ENCODE measurements around the gene TRAPPC10. TPM values are rescaled to one million over a fixed set of nuclear protein-coding genes. Genes with fewer than 3 reads are reported as not detected.

Gene TRAPPC10
- total RNA-seq, 1 experiment from 2014 or later = 31.5 TPM

DNA sequence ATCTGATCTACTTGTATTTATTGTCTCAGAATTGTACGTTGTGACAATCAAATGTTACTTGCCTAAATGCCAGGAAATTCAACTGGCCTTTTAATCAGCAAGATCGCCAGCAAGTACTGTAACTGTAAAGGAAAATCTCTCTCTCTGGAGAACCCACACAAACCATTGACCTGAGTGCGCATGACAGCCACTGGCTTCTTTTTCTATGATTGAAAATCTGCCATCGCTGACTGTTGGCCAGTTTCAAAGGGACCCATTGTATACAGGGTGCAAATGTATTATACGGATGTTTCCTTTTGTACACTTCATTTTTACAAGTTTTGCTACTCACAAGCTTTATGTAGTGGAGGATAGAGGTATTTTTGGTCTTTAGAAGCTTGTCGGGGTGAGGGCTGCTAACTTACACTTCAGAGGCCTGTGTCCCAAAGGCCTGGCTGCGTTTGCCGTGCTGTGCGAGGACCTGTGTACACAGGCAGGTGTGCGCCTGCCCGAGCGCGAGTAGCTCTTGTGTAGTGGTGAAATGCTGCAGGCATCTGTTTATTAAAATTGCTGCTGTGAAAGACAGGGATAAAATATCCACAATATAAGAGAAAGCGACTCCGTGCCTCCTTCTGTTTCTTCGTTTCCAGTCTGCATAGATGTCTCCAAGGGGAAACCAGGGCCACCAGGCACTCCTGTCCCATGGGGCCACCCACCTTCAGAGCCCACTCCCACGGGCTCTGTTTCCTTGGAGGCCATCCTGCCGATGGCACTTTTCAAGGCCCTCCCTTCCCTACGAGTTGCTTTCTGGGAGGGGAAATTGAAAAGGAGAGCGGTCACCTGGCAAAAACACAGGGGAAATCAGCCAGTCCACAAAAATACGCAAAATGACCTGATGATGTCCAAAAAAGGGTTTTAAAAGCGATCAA, 25.3 kb upstream of the TRAPPC10 start:
- CTCF ChIA-PET = no interaction called here
- no peak overlapping the region for H3K4me3 ChIP-seq (replicated peaks in 1 of 2; ENCODE audit: low read depth in 1 of 2, low read length in 2 of 2)
- no peaks in the 10 kb centered on the region for H3K4me1 ChIP-seq (ENCODE audit: control insufficient read depth in 1 of 2, insufficient read depth in 2 of 2, low read length in 2 of 2)
- H3K27me3 ChIP-seq (ENCODE audit: insufficient read depth, low read length) = no peaks in the 10 kb centered on the region
- no peaks in the 10 kb centered on the region for H3K79me2 ChIP-seq (ENCODE audit: insufficient read depth, low read length)
- H3K9me3 ChIP-seq (ENCODE audit: control insufficient read depth in 1 of 2, insufficient read depth in 1 of 2, low read depth in 1 of 2, low read length in 2 of 2) = no peaks in the 10 kb centered on the region
- no peak overlapping the region for H3K4me2 ChIP-seq (ENCODE audit: low read length)
- intact Hi-C loops (cut with micrococcal nuclease) = no loop called here
- ATAC-seq (no peak), DNase-seq (ENCODE audit: low read depth, low spot score) (no peak)
- no peak overlapping the region for H2AFZ ChIP-seq (ENCODE audit: low read depth, low read length, poor library complexity, severe bottlenecking)
- no peak overlapping the region for H3K27ac ChIP-seq (ENCODE audit: low read depth, low read length)
- POLR2A ChIA-PET = no interaction called here
- BruUV-seq (replicated peaks) = no TSS peak
- RAD21 ChIA-PET (ENCODE audit: low non-redundant PET in 1 of 2, low total read pairs in 2 of 2, uncharacterized antibody in 2 of 2, unreplicated experiment in 2 of 2) = no interaction called here
- H3K9me2 ChIP-seq (ENCODE audit: insufficient read depth) = no peaks in the 10 kb centered on the region
- H4K20me1 ChIP-seq (ENCODE audit: insufficient read depth) = no peaks in the 10 kb centered on the region
- TF ChIP-seq CEBPB (IDR thresholded peaks at IDR 0.05; ENCODE audit: low read depth) (no peak), POLR2AphosphoS5 (IDR thresholded peaks at IDR 0.05; ENCODE audit: low read depth, low read length) (no peak), YY1 (IDR thresholded peaks at IDR 0.05; ENCODE audit: extremely low read depth, insufficient replicate concordance, low read depth, low read length) (no peak), EZH2 (IDR thresholded peaks at IDR 0.05) (no peak), JUND (IDR thresholded peaks at IDR 0.05) (no peak), SIN3A (IDR thresholded peaks at IDR 0.05; ENCODE audit: low read depth) (no peak), ZFX (IDR thresholded peaks at IDR 0.05) (no peak), ATF3 (IDR thresholded peaks at IDR 0.05) (no peak), SP1 (IDR thresholded peaks at IDR 0.05; ENCODE audit: low read depth) (no peak), RAD21 (IDR thresholded peaks at IDR 0.05; ENCODE audit: low read depth) (no peak), SRF (IDR thresholded peaks at IDR 0.05; ENCODE audit: low read depth) (no peak), EZH2phosphoT487 (IDR thresholded peaks at IDR 0.05; ENCODE audit: borderline replicate concordance) (no peak), FOSL1 (IDR thresholded peaks at IDR 0.05; ENCODE audit: low read depth) (no peak), REST (IDR thresholded peaks at IDR 0.05; ENCODE audit: low read depth) (no peak), TCF7L2 (IDR thresholded peaks at IDR 0.05; ENCODE audit: borderline replicate concordance, extremely low read depth, insufficient read depth, insufficient read length) (no peak), POLR2A (IDR thresholded peaks at IDR 0.05; ENCODE audit: borderline replicate concordance, extremely low read depth, insufficient read depth, insufficient read length) (no peak), CBX3 (IDR thresholded peaks at IDR 0.05; ENCODE audit: low read depth) (no peak), EGR1 (IDR thresholded peaks at IDR 0.05; ENCODE audit: low read depth) (no peak)
- TF ChIP-seq, protein P1, sequence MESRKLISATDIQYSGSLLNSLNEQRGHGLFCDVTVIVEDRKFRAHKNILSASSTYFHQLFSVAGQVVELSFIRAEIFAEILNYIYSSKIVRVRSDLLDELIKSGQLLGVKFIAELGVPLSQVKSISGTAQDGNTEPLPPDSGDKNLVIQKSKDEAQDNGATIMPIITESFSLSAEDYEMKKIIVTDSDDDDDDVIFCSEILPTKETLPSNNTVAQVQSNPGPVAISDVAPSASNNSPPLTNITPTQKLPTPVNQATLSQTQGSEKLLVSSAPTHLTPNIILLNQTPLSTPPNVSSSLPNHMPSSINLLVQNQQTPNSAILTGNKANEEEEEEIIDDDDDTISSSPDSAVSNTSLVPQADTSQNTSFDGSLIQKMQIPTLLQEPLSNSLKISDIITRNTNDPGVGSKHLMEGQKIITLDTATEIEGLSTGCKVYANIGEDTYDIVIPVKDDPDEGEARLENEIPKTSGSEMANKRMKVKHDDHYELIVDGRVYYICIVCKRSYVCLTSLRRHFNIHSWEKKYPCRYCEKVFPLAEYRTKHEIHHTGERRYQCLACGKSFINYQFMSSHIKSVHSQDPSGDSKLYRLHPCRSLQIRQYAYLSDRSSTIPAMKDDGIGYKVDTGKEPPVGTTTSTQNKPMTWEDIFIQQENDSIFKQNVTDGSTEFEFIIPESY (IDR thresholded peaks at IDR 0.05; ENCODE audit: extremely low read depth, insufficient replicate concordance, low read length) = no peak
- TF ChIP-seq, protein P2, sequence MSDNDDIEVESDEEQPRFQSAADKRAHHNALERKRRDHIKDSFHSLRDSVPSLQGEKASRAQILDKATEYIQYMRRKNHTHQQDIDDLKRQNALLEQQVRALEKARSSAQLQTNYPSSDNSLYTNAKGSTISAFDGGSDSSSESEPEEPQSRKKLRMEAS (IDR thresholded peaks at IDR 0.05) = no peak
- no peaks in the 10 kb centered on the region; a peak in 1 of 4 replicates for H3K36me3 ChIP-seq (ENCODE audit: control insufficient read depth in 1 of 2, insufficient read depth in 2 of 2, low read length in 2 of 2)
- no peak overlapping the region for H3K9ac ChIP-seq (ENCODE audit: low read length)
